Neural progenitor cell (in vitro differentiated cells): ENCODE data around the gene SH3GL3. TPM values are rescaled to one million over a fixed set of nuclear protein-coding genes. Genes with fewer than 3 reads are reported as not detected.

ENCODE experiments used
- DNase-seq: peaks from one replicate; pipeline ENCODE4 v3.0.0-alpha.2; 2016; ENCODE audit warnings: low spot score
- H2AFZ ChIP-seq: fragments of 200-600 bp; sonication (generic); replicated peaks from 2 replicates; pipeline ENCODE4 v1.6.1; 2016; ENCODE audit warnings: antibody characterized with exemption
- H3F3A ChIP-seq: fragments of 200-600 bp; sonication (generic); 2 replicates; pipeline ENCODE4 v1.6.1; 2016; ENCODE audit warnings: antibody characterized with exemption, low read depth
- H3K27ac ChIP-seq: fragments of 200-600 bp; sonication (generic); 2 replicates; pipeline ENCODE4 v1.5.1; 2016; ENCODE audit warnings: mild to moderate bottlenecking
- H3K27me3 ChIP-seq: fragments of 200-600 bp; sonication (generic); 2 replicates; pipeline ENCODE4 v1.6.1; 2016; ENCODE audit warnings: mild to moderate bottlenecking, moderate library complexity
- H3K36me3 ChIP-seq: fragments of 200-600 bp; sonication (generic); 2 replicates; pipeline ENCODE4 v1.5.1; 2016
- H3K4me1 ChIP-seq: fragments of 200-600 bp; sonication (generic); 2 replicates; pipeline ENCODE4 v1.6.1; 2016; ENCODE audit warnings: mixed run types
- H3K4me2 ChIP-seq: fragments of 200-600 bp; sonication (generic); 2 replicates; pipeline ENCODE4 v1.6.1; 2016
- H3K4me3 ChIP-seq: fragments of 200-600 bp; sonication (generic); 2 replicates; pipeline ENCODE4 v1.5.1; 2016
- H3K79me2 ChIP-seq: fragments of 200-600 bp; sonication (generic); 2 replicates; pipeline ENCODE4 v1.6.1; 2016; ENCODE audit warnings: low read depth
- H3K9ac ChIP-seq: fragments of 200-600 bp; sonication (generic); 2 replicates; pipeline ENCODE4 v1.6.1; 2016
- H3K9me3 ChIP-seq: fragments of 200-600 bp; sonication (generic); 2 replicates; pipeline ENCODE4 v1.5.1; 2016; ENCODE audit warnings: low read depth
- H4K20me1 ChIP-seq: fragments of 200-600 bp; sonication (generic); 2 replicates; pipeline ENCODE4 v1.6.1; 2016; ENCODE audit warnings: low read depth
- H3K27ac Mint-ChIP-seq: 3 replicates; pipeline ENCODE4 v1.8.0; 2021; ENCODE audit warnings: mixed read lengths
- H3K27me3 Mint-ChIP-seq: 2 replicates; pipeline ENCODE4 v1.8.0; 2022; ENCODE audit warnings: low read depth, mild to moderate bottlenecking, inconsistent platforms, moderate library complexity, mixed read lengths; ENCODE audit not compliant: insufficient read depth
- H3K36me3 Mint-ChIP-seq: 3 replicates; pipeline ENCODE4 v1.8.0; 2021; ENCODE audit warnings: mixed read lengths
- H3K4me1 Mint-ChIP-seq: 3 replicates; pipeline ENCODE4 v1.8.0; 2021; ENCODE audit warnings: mixed read lengths
- H3K4me3 Mint-ChIP-seq: 3 replicates; pipeline ENCODE4 v1.8.0; 2021; ENCODE audit warnings: mild to moderate bottlenecking, moderate library complexity, mixed read lengths
- H3K9me3 Mint-ChIP-seq: 3 replicates; pipeline ENCODE4 v1.8.0; 2020; ENCODE audit warnings: mixed read lengths
- EZH2 ChIP-seq: fragments of 200-600 bp; sonication (generic); IDR thresholded peaks from 2 replicates; pipeline ENCODE4 v1.6.1; 2017; ENCODE audit warnings: antibody characterized with exemption, mild to moderate bottlenecking, moderate library complexity
- EZH2phosphoT487 ChIP-seq: fragments of 200-600 bp; sonication (generic); IDR thresholded peaks from 2 replicates; pipeline ENCODE4 v1.6.1; 2017; ENCODE audit warnings: antibody characterized with exemption
- total RNA-seq: library from RNA; depleted of rRNA; stranded (reverse); fragments of >200 nt; gene quantifications from 2 replicates; pipeline ENCODE4 v1.2.3, GENCODE V29; 2015; ENCODE audit warnings: low replicate concordance
- TF ChIP-seq, protein P1 (sequence below): fragments of 200-600 bp; sonication (generic); IDR thresholded peaks from 2 replicates; pipeline ENCODE4 v1.5.1; 2017; ENCODE audit warnings: antibody characterized with exemption, mild to moderate bottlenecking

The SH3GL3 gene
- total RNA-seq, 1 donor from 2014 or later: 8.2 TPM

DNA sequence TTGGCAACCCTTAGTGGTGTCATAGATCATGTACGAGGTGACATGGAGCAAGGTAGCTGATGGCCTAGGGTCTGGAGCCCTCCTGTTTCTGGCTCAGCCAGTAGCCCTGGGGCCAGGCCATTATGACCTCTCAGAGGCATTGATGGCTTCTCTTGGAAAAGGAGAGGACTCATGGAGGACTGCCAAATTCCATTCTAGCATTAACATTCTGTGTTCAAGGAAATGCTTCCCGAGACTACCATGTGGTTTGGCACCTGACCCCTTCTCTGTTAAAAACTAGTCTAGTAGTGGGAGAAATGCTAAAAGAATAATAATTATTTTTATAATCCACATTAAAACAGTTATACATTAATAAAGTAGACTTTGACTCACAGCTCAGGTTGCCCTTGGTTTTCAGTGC, 166.6 kb downstream of the SH3GL3 start:
- no peak for DNase-seq
- H3K36me3 Mint-ChIP-seq: no peaks in the 10 kb centered on the region
- H3K27ac Mint-ChIP-seq: no peak overlapping the region
- H3K4me3 ChIP-seq: no peak overlapping the region
- no peaks in the 10 kb centered on the region for H4K20me1 ChIP-seq
- no peaks in the 10 kb centered on the region for H3K36me3 ChIP-seq
- no peak overlapping the region for H3K4me3 Mint-ChIP-seq
- H3K27me3 Mint-ChIP-seq: peaks cover 2% of the 10 kb centered on the region
- no peaks in the 10 kb centered on the region for H3F3A ChIP-seq
- H3K27ac ChIP-seq: no peak overlapping the region
- H3K79me2 ChIP-seq: no peaks in the 10 kb centered on the region
- no peaks in the 10 kb centered on the region for H3K9me3 Mint-ChIP-seq
- H3K9ac ChIP-seq: no peak overlapping the region
- H3K9me3 ChIP-seq: no peaks in the 10 kb centered on the region
- H3K4me1 Mint-ChIP-seq: no peaks in the 10 kb centered on the region
- TF ChIP-seq EZH2 (no peak), EZH2phosphoT487 (no peak)
- TF ChIP-seq, protein P1, sequence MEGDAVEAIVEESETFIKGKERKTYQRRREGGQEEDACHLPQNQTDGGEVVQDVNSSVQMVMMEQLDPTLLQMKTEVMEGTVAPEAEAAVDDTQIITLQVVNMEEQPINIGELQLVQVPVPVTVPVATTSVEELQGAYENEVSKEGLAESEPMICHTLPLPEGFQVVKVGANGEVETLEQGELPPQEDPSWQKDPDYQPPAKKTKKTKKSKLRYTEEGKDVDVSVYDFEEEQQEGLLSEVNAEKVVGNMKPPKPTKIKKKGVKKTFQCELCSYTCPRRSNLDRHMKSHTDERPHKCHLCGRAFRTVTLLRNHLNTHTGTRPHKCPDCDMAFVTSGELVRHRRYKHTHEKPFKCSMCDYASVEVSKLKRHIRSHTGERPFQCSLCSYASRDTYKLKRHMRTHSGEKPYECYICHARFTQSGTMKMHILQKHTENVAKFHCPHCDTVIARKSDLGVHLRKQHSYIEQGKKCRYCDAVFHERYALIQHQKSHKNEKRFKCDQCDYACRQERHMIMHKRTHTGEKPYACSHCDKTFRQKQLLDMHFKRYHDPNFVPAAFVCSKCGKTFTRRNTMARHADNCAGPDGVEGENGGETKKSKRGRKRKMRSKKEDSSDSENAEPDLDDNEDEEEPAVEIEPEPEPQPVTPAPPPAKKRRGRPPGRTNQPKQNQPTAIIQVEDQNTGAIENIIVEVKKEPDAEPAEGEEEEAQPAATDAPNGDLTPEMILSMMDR: no peak
- H3K4me2 ChIP-seq: no peak overlapping the region
- H2AFZ ChIP-seq: no peak overlapping the region
- no peaks in the 10 kb centered on the region for H3K27me3 ChIP-seq
- no peaks in the 10 kb centered on the region for H3K4me1 ChIP-seq

DNA sequence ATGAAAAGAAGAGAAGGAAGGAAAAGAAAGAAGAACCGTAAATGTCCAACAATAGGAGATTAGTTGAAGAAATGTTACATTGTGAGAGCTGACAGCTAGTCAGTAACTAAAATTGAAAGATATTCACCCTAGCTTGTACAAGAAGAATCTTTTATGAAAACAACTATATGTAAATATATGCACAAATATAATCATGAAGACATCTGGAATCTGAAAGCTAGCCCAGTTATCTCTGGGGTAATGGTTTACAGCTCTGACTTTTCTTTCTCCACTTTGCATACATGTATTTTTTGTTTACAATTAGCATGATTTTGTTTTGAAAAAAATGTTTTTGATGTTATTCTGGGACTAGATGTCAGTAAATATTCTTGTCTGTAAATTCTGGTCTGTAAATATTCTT, 169.7 kb downstream of the SH3GL3 start:
- Histone ChIP-seq H4K20me1 (no peaks in the 10 kb centered on the region), H3K9ac (no peak overlapping the region), H3K9me3 (no peaks in the 10 kb centered on the region), H3K4me3 (no peak overlapping the region), H3K27me3 (no peaks in the 10 kb centered on the region), H3K4me2 (no peak overlapping the region), H3K4me1 (no peaks in the 10 kb centered on the region), H3K36me3 (no peaks in the 10 kb centered on the region), H3K27ac (no peak overlapping the region), H2AFZ (no peak overlapping the region), H3K79me2 (no peaks in the 10 kb centered on the region), H3F3A (no peaks in the 10 kb centered on the region)
- H3K36me3 Mint-ChIP-seq: no peaks in the 10 kb centered on the region
- no peaks in the 10 kb centered on the region for H3K27me3 Mint-ChIP-seq
- DNase-seq: no peak
- peaks cover 2% of the 10 kb centered on the region for H3K9me3 Mint-ChIP-seq
- H3K27ac Mint-ChIP-seq: no peak overlapping the region
- no peaks in the 10 kb centered on the region for H3K4me1 Mint-ChIP-seq
- H3K4me3 Mint-ChIP-seq: no peak overlapping the region
- TF ChIP-seq, protein P1: no peak
- TF ChIP-seq EZH2 (no peak), EZH2phosphoT487 (no peak)

DNA sequence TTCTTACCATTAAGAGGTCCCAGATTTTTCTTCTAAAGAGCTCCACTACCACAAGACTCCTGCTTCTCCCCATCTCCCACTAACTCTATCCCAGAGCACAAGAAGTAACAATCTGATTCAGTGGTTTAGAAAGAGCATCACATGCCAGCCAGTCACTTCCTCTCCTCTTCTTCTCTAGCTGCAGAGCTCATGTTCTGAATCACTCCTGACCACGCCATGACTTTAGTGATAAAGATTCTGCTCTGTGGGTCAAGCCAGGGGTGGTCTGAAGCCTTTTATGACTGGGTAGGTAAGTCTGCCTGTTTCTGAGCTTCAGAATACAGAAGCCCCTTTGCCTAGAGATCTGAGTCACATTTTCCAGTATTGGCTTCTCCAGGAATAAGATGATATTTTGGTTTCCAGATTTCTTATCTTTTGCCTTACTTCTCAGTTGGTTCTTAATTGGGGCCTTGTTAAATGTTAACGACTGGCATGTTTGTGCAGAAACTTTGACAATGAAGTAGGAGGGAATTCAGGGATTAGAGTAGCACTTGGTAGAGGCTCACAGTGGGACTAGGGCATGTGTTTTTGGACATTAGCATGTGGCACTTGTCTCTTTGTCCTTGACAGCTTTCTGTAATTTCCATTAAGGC, 179.1 kb downstream of the SH3GL3 start:
- Histone ChIP-seq H3F3A (no peaks in the 10 kb centered on the region), H3K4me2 (no peak overlapping the region), H2AFZ (no peak overlapping the region), H3K4me3 (no peak overlapping the region), H3K4me1 (no peaks in the 10 kb centered on the region), H3K9ac (no peak overlapping the region), H3K9me3 (no peaks in the 10 kb centered on the region), H3K27me3 (no peaks in the 10 kb centered on the region), H3K27ac (no peak overlapping the region), H3K36me3 (no peaks in the 10 kb centered on the region), H4K20me1 (no peaks in the 10 kb centered on the region), H3K79me2 (no peaks in the 10 kb centered on the region)
- Mint-ChIP-seq H3K9me3 (peaks cover 4% of the 10 kb centered on the region), H3K27me3 (peaks cover 4% of the 10 kb centered on the region), H3K27ac (no peak overlapping the region), H3K4me1 (no peaks in the 10 kb centered on the region), H3K4me3 (no peak overlapping the region), H3K36me3 (no peaks in the 10 kb centered on the region)
- no peak for DNase-seq
- TF ChIP-seq EZH2phosphoT487 (no peak), EZH2 (no peak)
- TF ChIP-seq, protein P1: no peak
